Right forelimb (tissue), 1 donor: ENCODE data around the gene CPNE1.

Experiments
- DNase-seq: peaks from one replicate; pipeline ENCODE4 v3.0.0-alpha.2; 2018

The CPNE1 gene

GRCh38 chr20:35618263-35619131 is 46.2 kb downstream of the CPNE1 start:
- no peak for DNase-seq

- DNase-seq: peak; percentile 73
Measured at GRCh38 chr20:35617397-35618262, 47.1 kb downstream of the CPNE1 start.

- DNase-seq: peak; percentile 72
Measured at GRCh38 chr20:35616465-35617396, 48.0 kb downstream of the CPNE1 start.

- peak; percentile 96 for DNase-seq
Measured at GRCh38 chr20:35615667-35616464, 48.8 kb downstream of the CPNE1 start, which contains the start of gene SPAG4. Gene SPAG4 (plus strand): TSS chr20:35615829. CDS start chr20:35616004, 175 bp downstream.

- DNase-seq: no peak
Measured at GRCh38 chr20:35611482-35611881, 53.2 kb downstream of the CPNE1 start.

- DNase-seq: no peak
Measured at GRCh38 chr20:35610833-35611427, 53.8 kb downstream of the CPNE1 start.

GRCh38 chr20:35607003-35607735 is 57.5 kb downstream of the CPNE1 start:
- no peak for DNase-seq

- no peak for DNase-seq
Measured at GRCh38 chr20:35606127-35606526, 58.6 kb downstream of the CPNE1 start.

GRCh38 chr20:35604449-35604747 is 60.3 kb downstream of the CPNE1 start:
- no peak for DNase-seq

GRCh38 chr20:35603695-35604448 is 60.8 kb downstream of the CPNE1 start:
- DNase-seq: no peak

- no peak for DNase-seq
Measured at GRCh38 chr20:35602851-35603495, 61.7 kb downstream of the CPNE1 start.

GRCh38 chr20:35601990-35602389 is 62.7 kb downstream of the CPNE1 start:
- no peak for DNase-seq

- DNase-seq: peak; percentile 86
Measured at GRCh38 chr20:35600993-35601973, 63.4 kb downstream of the CPNE1 start.

GRCh38 chr20:35600176-35600992 is 64.3 kb downstream of the CPNE1 start:
- DNase-seq: no peak

GRCh38 chr20:35599776-35600120 is 65.0 kb downstream of the CPNE1 start:
- DNase-seq: no peak

- no peak for DNase-seq
Measured at GRCh38 chr20:35598899-35599775, 65.6 kb downstream of the CPNE1 start.
